Panc1 (cell line): Measurements from ENCODE around the gene SDK1. TPM values are rescaled to one million over a fixed set of nuclear protein-coding genes. Genes with fewer than 3 reads are reported as not detected.

Experiments used
- ATAC-seq: fragments of 200-7000 bp; cut with Tn5 transposase; 2 replicates; pipeline ENCODE4 v1.9.1; 2020; ENCODE audit warnings: mild to moderate bottlenecking, moderate library complexity
- BruUV-seq: library from RNA; stranded (reverse); fragments of 400-500 nt; replicated peaks from 2 replicates; lab custom pipeline; 2021; lab: Mats Ljungman, UMichigan
- CTCF ChIA-PET: fragments of 300-600 bp; sonication (Branson Sonifier 250); formaldehyde crosslinking; loops from one replicate; lab custom pipeline; 2022; ENCODE audit warnings: antibody characterized with exemption; lab: Charles Lee
- POLR2A ChIA-PET: fragments of 300-600 bp; sonication (Branson Sonifier 250); formaldehyde crosslinking; loops from one replicate; lab custom pipeline; 2022; ENCODE audit warnings: antibody characterized with exemption; lab: Charles Lee
- DNase-seq: peaks from one replicate; pipeline ENCODE4 v3.0.0-alpha.2; 2010; ENCODE audit warnings: low read depth, low spot score
- H3K27ac ChIP-seq: 2 replicates; pipeline ENCODE4 v1.5.1; 2011; ENCODE audit warnings: mild to moderate bottlenecking, low read length, inconsistent platforms
- H3K27me3 ChIP-seq: fragments of 200-500 bp; sonication (Bioruptor generic); 2 replicates; pipeline ENCODE4 v1.6.0; 2014; ENCODE audit warnings: low read length, inconsistent platforms; ENCODE audit not compliant: control insufficient read depth, insufficient read depth
- H3K36me3 ChIP-seq: fragments of 200-500 bp; sonication (Bioruptor generic); 2 replicates; pipeline ENCODE4 v1.5.1; 2014; ENCODE audit warnings: inconsistent platforms, mild to moderate bottlenecking, low read length, moderate library complexity; ENCODE audit not compliant: control insufficient read depth, insufficient read depth
- H3K4me1 ChIP-seq: 2 replicates; pipeline ENCODE4 v1.5.1; 2011; ENCODE audit warnings: inconsistent platforms, mild to moderate bottlenecking, low read length, moderate library complexity; ENCODE audit not compliant: control insufficient read depth, insufficient read depth
- H3K4me3 ChIP-seq, 2 experiments: 2 replicates each; pipeline ENCODE4 v1.5.1; 2011 to 2012; ENCODE audit warnings: low read depth in 2 of 2, low read length in 2 of 2, mild to moderate bottlenecking in 2 of 2, inconsistent platforms in 1 of 2, moderate library complexity in 1 of 2
- H3K9me3 ChIP-seq: fragments of 200-500 bp; sonication (Bioruptor generic); 2 replicates; pipeline ENCODE4 v1.5.1; 2014; ENCODE audit warnings: low read depth, mild to moderate bottlenecking, inconsistent platforms, low read length, moderate library complexity; ENCODE audit not compliant: control insufficient read depth, insufficient read depth
- POLR2AphosphoS5 ChIP-seq: IDR thresholded peaks from 2 replicates; pipeline ENCODE4 v1.6.1; 2012; ENCODE audit warnings: mild to moderate bottlenecking, low read depth, low read length, moderate library complexity
- SIN3A ChIP-seq: IDR thresholded peaks from 2 replicates; pipeline ENCODE4 v1.6.1; 2012; ENCODE audit warnings: low read depth, mild to moderate bottlenecking, low read length, moderate library complexity, borderline replicate concordance; ENCODE audit not compliant: insufficient read depth
- TCF7L2 ChIP-seq: IDR thresholded peaks from 2 replicates; pipeline ENCODE4 v1.6.1; 2011; ENCODE audit warnings: mild to moderate bottlenecking, low read depth, low read length, inconsistent platforms
- in situ Hi-C: cut with HindIII; loops from 2 replicates; pipeline ENCODE4 v1.10.0; 2016; ENCODE audit warnings: low sequenced_read_pairs, low pct_unique_long_range_greater_than_20kb
- intact Hi-C: fragments of 100-400 bp; cut with micrococcal nuclease; formaldehyde crosslinking; loops from one replicate; pipeline ENCODE4 v1.10.0; 2022; ENCODE audit not compliant: unreplicated experiment
- total RNA-seq: library from RNA; stranded (reverse); gene quantifications from one replicate; pipeline ENCODE4 v1.2.1, GENCODE V29; 2021; ENCODE audit not compliant: unreplicated experiment
- TF ChIP-seq, protein P1 (sequence below), 2 experiments: IDR thresholded peaks; 2 replicates each; pipeline ENCODE4 v1.6.1; 2011 to 2012; ENCODE audit warnings: low read depth in 2 of 2, control low read depth in 1 of 2, low read length in 1 of 2, mild to moderate bottlenecking in 1 of 2, moderate library complexity in 1 of 2; ENCODE audit not compliant: insufficient read depth in 1 of 2
- TF ChIP-seq, protein P2 (sequence below): fragments of 450-650 bp; IDR thresholded peaks from 2 replicates; pipeline ENCODE4 v1.5.1; 2017; ENCODE audit warnings: mild to moderate bottlenecking

The SDK1 gene
- total RNA-seq, 1 experiment from 2014 or later, result 47.4 TPM

DNA sequence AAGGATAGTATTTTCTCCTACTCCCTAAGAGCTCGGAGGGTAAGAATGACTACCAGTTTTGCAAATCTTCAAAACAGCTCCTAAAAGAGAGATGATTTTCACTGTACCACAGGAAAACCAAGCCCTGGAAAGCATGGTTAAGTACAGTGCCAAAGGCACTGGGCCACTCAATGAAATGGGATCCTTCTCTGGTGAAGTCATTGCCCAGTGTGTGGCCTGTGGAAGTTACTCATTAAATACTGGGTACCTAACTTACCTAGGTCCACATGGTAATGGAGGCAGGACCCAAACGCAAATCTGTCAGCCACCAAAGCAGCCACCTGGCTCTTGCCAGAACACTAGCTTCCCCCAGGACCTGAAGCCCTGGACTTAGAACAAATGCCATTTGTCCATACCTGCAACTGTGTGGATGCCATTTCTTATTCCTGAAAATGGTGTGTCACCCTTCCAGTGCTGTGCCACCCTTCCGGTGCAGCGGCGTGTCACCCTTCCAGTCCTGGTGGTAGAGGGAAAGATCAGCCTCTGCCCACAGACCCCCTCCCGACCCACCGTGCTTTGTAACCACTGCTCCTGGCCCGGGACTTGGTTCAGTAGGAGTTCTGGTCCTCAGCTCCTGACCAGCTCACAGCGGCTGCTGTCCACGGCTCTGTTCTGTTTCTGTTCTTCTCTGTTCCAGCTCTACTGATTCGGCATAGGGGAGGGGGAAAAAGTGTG is 659.2 kb downstream of the SDK1 start:
- intact Hi-C loops (no loop called here), in situ Hi-C loops (no loop called here)
- H3K4me3 ChIP-seq, result no peak overlapping the region
- no peak overlapping the region for H3K27ac ChIP-seq
- peaks cover 22% of the 10 kb centered on the region for H3K4me1 ChIP-seq
- ChIA-PET CTCF (no interaction called here), POLR2A (interaction anchor here (0.5 kb wide), 1 partner anchor 1060 kb away, joined by 5 read pairs; no protein-coding TSS in a partner anchor)
- BruUV-seq, result no TSS peak
- no peaks in the 10 kb centered on the region for H3K9me3 ChIP-seq
- ATAC-seq (no peak), DNase-seq (no peak)
- no peaks in the 10 kb centered on the region for H3K27me3 ChIP-seq
- TF ChIP-seq SIN3A, result no peak
- TF ChIP-seq, protein P1, sequence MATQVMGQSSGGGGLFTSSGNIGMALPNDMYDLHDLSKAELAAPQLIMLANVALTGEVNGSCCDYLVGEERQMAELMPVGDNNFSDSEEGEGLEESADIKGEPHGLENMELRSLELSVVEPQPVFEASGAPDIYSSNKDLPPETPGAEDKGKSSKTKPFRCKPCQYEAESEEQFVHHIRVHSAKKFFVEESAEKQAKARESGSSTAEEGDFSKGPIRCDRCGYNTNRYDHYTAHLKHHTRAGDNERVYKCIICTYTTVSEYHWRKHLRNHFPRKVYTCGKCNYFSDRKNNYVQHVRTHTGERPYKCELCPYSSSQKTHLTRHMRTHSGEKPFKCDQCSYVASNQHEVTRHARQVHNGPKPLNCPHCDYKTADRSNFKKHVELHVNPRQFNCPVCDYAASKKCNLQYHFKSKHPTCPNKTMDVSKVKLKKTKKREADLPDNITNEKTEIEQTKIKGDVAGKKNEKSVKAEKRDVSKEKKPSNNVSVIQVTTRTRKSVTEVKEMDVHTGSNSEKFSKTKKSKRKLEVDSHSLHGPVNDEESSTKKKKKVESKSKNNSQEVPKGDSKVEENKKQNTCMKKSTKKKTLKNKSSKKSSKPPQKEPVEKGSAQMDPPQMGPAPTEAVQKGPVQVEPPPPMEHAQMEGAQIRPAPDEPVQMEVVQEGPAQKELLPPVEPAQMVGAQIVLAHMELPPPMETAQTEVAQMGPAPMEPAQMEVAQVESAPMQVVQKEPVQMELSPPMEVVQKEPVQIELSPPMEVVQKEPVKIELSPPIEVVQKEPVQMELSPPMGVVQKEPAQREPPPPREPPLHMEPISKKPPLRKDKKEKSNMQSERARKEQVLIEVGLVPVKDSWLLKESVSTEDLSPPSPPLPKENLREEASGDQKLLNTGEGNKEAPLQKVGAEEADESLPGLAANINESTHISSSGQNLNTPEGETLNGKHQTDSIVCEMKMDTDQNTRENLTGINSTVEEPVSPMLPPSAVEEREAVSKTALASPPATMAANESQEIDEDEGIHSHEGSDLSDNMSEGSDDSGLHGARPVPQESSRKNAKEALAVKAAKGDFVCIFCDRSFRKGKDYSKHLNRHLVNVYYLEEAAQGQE (IDR thresholded peaks at IDR 0.05; ENCODE audit: insufficient read depth in 1 of 2, low read depth in 2 of 2, low read length in 1 of 2), result no peak
- TF ChIP-seq, protein P2, sequence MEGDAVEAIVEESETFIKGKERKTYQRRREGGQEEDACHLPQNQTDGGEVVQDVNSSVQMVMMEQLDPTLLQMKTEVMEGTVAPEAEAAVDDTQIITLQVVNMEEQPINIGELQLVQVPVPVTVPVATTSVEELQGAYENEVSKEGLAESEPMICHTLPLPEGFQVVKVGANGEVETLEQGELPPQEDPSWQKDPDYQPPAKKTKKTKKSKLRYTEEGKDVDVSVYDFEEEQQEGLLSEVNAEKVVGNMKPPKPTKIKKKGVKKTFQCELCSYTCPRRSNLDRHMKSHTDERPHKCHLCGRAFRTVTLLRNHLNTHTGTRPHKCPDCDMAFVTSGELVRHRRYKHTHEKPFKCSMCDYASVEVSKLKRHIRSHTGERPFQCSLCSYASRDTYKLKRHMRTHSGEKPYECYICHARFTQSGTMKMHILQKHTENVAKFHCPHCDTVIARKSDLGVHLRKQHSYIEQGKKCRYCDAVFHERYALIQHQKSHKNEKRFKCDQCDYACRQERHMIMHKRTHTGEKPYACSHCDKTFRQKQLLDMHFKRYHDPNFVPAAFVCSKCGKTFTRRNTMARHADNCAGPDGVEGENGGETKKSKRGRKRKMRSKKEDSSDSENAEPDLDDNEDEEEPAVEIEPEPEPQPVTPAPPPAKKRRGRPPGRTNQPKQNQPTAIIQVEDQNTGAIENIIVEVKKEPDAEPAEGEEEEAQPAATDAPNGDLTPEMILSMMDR, result no peak
- TF ChIP-seq TCF7L2, result no peak
- TF ChIP-seq POLR2AphosphoS5, result no peak
- 0 out of 2 replicates have a peak, but pooled peaks cover 2% of the 10 kb centered on the region for H3K36me3 ChIP-seq

DNA sequence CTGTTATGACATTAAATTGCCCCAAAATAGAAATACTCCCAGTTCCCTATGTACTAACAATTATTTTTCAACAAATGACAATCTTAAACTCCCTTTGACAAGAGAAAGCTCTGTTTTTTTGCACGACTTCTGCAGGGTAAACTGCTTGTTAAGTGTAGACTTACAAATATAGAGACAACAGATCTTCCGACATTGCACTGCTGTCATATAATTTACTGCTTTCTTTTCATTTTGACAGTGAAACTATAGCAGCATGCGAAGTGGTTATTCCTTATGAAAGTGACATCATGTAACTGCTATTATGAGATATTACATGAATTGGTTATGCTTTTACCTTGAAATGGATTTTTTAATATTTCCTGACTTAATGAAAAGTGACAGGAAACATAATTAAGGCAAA is 659.9 kb downstream of the SDK1 start:
- Histone ChIP-seq H3K9me3 (no peaks in the 10 kb centered on the region), H3K4me1 (peaks cover 15% of the 10 kb centered on the region), H3K36me3 (0 out of 2 replicates have a peak, but pooled peaks cover 2% of the 10 kb centered on the region), H3K27ac (no peak overlapping the region), H3K27me3 (no peaks in the 10 kb centered on the region), H3K4me3 (no peak overlapping the region)
- BruUV-seq, result no TSS peak
- POLR2A ChIA-PET, result no interaction called here
- CTCF ChIA-PET, result no interaction called here
- TF ChIP-seq SIN3A (no peak), TCF7L2 (no peak), POLR2AphosphoS5 (no peak)
- TF ChIP-seq, protein P1 (IDR thresholded peaks at IDR 0.05; ENCODE audit: insufficient read depth in 1 of 2, low read depth in 2 of 2, low read length in 1 of 2), result no peak
- TF ChIP-seq, protein P2, result no peak
- in situ Hi-C loops (no loop called here), intact Hi-C loops (no loop called here)
- ATAC-seq (no peak), DNase-seq (no peak)
